CD8-positive, alpha-beta memory T cell (primary cell): ENCODE data around the gene PLEKHM1. TPM values are rescaled to one million over a fixed set of nuclear protein-coding genes. Genes with fewer than 3 reads are reported as not detected.

Experiments
- CTCF ChIA-PET: fragments of 350-600 bp; sonication (Branson Sonifier 250); formaldehyde crosslinking; loops from one replicate; lab custom pipeline; 2021; ENCODE audit warnings: antibody characterized with exemption; lab: Charles Lee
- POLR2A ChIA-PET: fragments of 350-600 bp; sonication (Branson Sonifier 250); formaldehyde crosslinking; loops from one replicate; lab custom pipeline; 2021; ENCODE audit warnings: antibody characterized with exemption; lab: Charles Lee
- DNase-seq, 5 donors: peaks; one replicate each; pipeline versions ENCODE4 v3.0.0 to v3.0.0-alpha.2; 2020 to 2022; ENCODE audit warnings: mixed read lengths in 1 of 5
- H3K27ac ChIP-seq: one replicate; pipeline ENCODE4 v1.7.0; 2013; ENCODE audit warnings: low read depth, mild to moderate bottlenecking, low read length, moderate library complexity
- H3K27me3 ChIP-seq: 2 replicates; pipeline ENCODE4 v1.7.0; 2013; ENCODE audit warnings: low read length, mild to moderate bottlenecking; ENCODE audit not compliant: insufficient read depth, poor library complexity, severe bottlenecking
- H3K36me3 ChIP-seq: 2 replicates; pipeline ENCODE4 v1.7.0; 2013; ENCODE audit warnings: mild to moderate bottlenecking, low read length, moderate library complexity; ENCODE audit not compliant: insufficient read depth
- H3K4me1 ChIP-seq: 2 replicates; pipeline ENCODE4 v1.7.0; 2013; ENCODE audit warnings: mild to moderate bottlenecking, low read length, moderate library complexity; ENCODE audit not compliant: insufficient read depth
- H3K4me3 ChIP-seq: 2 replicates; pipeline ENCODE4 v1.7.0; 2013; ENCODE audit warnings: mild to moderate bottlenecking, low read length
- H3K9me3 ChIP-seq: 2 replicates; pipeline ENCODE4 v1.7.0; 2013; ENCODE audit warnings: mild to moderate bottlenecking, low read length
- H3K27ac Mint-ChIP-seq, 8 donors: one replicate each; pipeline ENCODE4 v1.8.0; 2020 to 2021; ENCODE audit warnings: mixed read lengths in 8 of 8, mild to moderate bottlenecking in 6 of 8, inconsistent platforms in 3 of 8, moderate library complexity in 3 of 8
- H3K27me3 Mint-ChIP-seq, 2 donors: one replicate each; pipeline ENCODE4 v1.8.0; 2020 to 2021; ENCODE audit warnings: mixed read lengths in 2 of 2, mild to moderate bottlenecking in 1 of 2, moderate library complexity in 1 of 2
- H3K36me3 Mint-ChIP-seq, 3 donors: one replicate each; pipeline ENCODE4 v1.8.0; 2020 to 2021; ENCODE audit warnings: mixed read lengths in 3 of 3, inconsistent platforms in 1 of 3, mild to moderate bottlenecking in 1 of 3
- H3K4me1 Mint-ChIP-seq, 3 donors: one replicate each; pipeline ENCODE4 v1.8.0; 2020 to 2021; ENCODE audit warnings: mixed read lengths in 3 of 3, inconsistent platforms in 1 of 3, mild to moderate bottlenecking in 1 of 3
- H3K4me3 Mint-ChIP-seq, 7 donors: one replicate each; pipeline ENCODE4 v1.8.0; 2020 to 2021; ENCODE audit warnings: mixed read lengths in 7 of 7, mild to moderate bottlenecking in 6 of 7, moderate library complexity in 4 of 7, inconsistent platforms in 2 of 7
- H3K9me3 Mint-ChIP-seq, 5 donors: one replicate each; pipeline ENCODE4 v1.8.0; 2020 to 2022; ENCODE audit warnings: mixed read lengths in 5 of 5, mild to moderate bottlenecking in 3 of 5, moderate library complexity in 2 of 5, inconsistent platforms in 1 of 5
- polyA plus RNA-seq: library from polyadenylated mRNA; unstranded; fragments of 300-500 nt; fragmentation: Illumina TruSeq; gene quantifications from one replicate; pipeline ENCODE4 v1.2.3, GENCODE V29; 2021
- total RNA-seq, 2 experiments: library from RNA; stranded (reverse); gene quantifications; one replicate each; pipeline ENCODE4 v1.2.3, GENCODE V29; 2021

PLEKHM1 gene
- total and polyA plus RNA-seq, 3 experiments from 2014 or later, result 17.3 to 32.4 (median 32.0) TPM

- Mint-ChIP-seq H3K4me3 (no peak overlapping the region), H3K27me3 (no peaks in the 10 kb centered on the region), H3K4me1 (no peaks in the 10 kb centered on the region), H3K27ac (peak overlapping the region in 1 of 8 donors; percentile 79), H3K36me3 (peaks cover 4 to 51% (median 11%) of the 10 kb centered on the region in 3 donors), H3K9me3 (no peaks in the 10 kb centered on the region)
- no peak for DNase-seq
- no peaks in the 10 kb centered on the region for H3K27me3 ChIP-seq
- H3K4me3 ChIP-seq, result no peak overlapping the region
- no peaks in the 10 kb centered on the region for H3K9me3 ChIP-seq
- POLR2A ChIA-PET, result no interaction called here
- H3K27ac ChIP-seq, result peak overlapping the region; percentile 24
- CTCF ChIA-PET, result interaction anchor here (0.9 to 1.1 kb wide), 2 partner anchors 14 to 117 kb away, joined by 3 to 4 read pairs; no protein-coding TSS in a partner anchor
- no peaks in the 10 kb centered on the region for H3K4me1 ChIP-seq
- H3K36me3 ChIP-seq, result peaks cover 26% of the 10 kb centered on the region
Observed at GRCh38 chr17:45394564-45394912, 96.0 kb downstream of the PLEKHM1 start.

DNA sequence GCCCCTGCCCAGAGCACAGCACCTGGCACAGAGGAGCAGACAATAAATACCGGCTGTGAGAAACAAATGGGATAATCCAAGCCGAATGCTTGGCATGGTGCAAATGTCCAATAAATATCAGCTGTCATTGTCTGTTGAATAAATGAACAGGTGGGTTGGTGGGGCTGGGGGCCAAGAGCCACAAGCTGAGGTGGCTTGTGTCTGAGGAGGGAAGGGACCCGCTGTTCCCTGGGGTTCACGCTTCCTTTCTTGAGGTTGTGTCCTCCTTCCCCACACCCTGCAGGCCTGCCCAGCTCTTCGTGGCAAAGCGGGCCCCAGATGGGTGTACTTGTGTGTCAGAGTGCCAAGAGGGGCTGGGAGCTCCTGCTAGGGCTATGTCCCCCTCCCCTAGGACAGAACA is 96.4 kb downstream of the PLEKHM1 start:
- H3K9me3 Mint-ChIP-seq, result no peaks in the 10 kb centered on the region
- peak overlapping the region in 2 of 8 donors; percentile 36 to 79 for H3K27ac Mint-ChIP-seq
- ChIA-PET POLR2A (no interaction called here), CTCF (interaction anchor here (0.9 to 1.8 kb wide), 2 partner anchors 15 to 176 kb away, joined by 4 to 5 read pairs; no protein-coding TSS in a partner anchor)
- no peak overlapping the region for H3K27ac ChIP-seq
- DNase-seq, result no peak
- H3K36me3 ChIP-seq, result peaks cover 26% of the 10 kb centered on the region
- no peaks in the 10 kb centered on the region for H3K4me1 Mint-ChIP-seq
- no peak overlapping the region for H3K4me3 ChIP-seq
- no peaks in the 10 kb centered on the region for H3K9me3 ChIP-seq
- peaks cover 0 to under 1% of the 10 kb centered on the region in 2 donors for H3K27me3 Mint-ChIP-seq
- H3K4me3 Mint-ChIP-seq, result no peak overlapping the region
- H3K4me1 ChIP-seq, result peaks cover under 1% of the 10 kb centered on the region
- peaks cover 4 to 46% (median 11%) of the 10 kb centered on the region in 3 donors for H3K36me3 Mint-ChIP-seq
- no peaks in the 10 kb centered on the region for H3K27me3 ChIP-seq

- no peak for DNase-seq
- no peaks in the 10 kb centered on the region for H3K9me3 Mint-ChIP-seq
- H3K27me3 Mint-ChIP-seq, result peaks cover under 1 to 7% of the 10 kb centered on the region in 2 donors
- Histone ChIP-seq H3K27ac (no peak overlapping the region), H3K27me3 (no peaks in the 10 kb centered on the region), H3K4me3 (no peak overlapping the region), H3K4me1 (peaks cover 6% of the 10 kb centered on the region), H3K36me3 (peaks cover 22% of the 10 kb centered on the region), H3K9me3 (no peaks in the 10 kb centered on the region)
- CTCF ChIA-PET, result interaction anchor here (1.3 to 1.8 kb wide), 2 partner anchors 101 to 175 kb away, joined by 3 to 5 read pairs; no protein-coding TSS in a partner anchor
- no peak overlapping the region for H3K4me3 Mint-ChIP-seq
- peak overlapping the region in 5 of 8 donors; percentile 24 to 75 (median 51) for H3K27ac Mint-ChIP-seq
- peaks cover 4 to 40% (median 7%) of the 10 kb centered on the region in 3 donors for H3K36me3 Mint-ChIP-seq
- POLR2A ChIA-PET, result no interaction called here
- no peaks in the 10 kb centered on the region for H3K4me1 Mint-ChIP-seq
Observed at GRCh38 chr17:45393411-45393810, 97.1 kb downstream of the PLEKHM1 start.

GRCh38 chr17:45391918-45392317 is 98.6 kb downstream of the PLEKHM1 start:
- Mint-ChIP-seq H3K4me3 (no peak overlapping the region), H3K4me1 (no peaks in the 10 kb centered on the region), H3K36me3 (peaks cover 3 to 27% (median 4%) of the 10 kb centered on the region in 3 donors), H3K9me3 (no peaks in the 10 kb centered on the region), H3K27me3 (peaks cover 6 to 17% of the 10 kb centered on the region in 2 donors), H3K27ac (peak overlapping the region in 3 of 8 donors; percentile 12 to 88 (median 62))
- Histone ChIP-seq H3K4me3 (no peak overlapping the region), H3K27me3 (no peaks in the 10 kb centered on the region), H3K9me3 (no peaks in the 10 kb centered on the region), H3K27ac (no peak overlapping the region), H3K36me3 (peaks cover 12% of the 10 kb centered on the region), H3K4me1 (peaks cover 6% of the 10 kb centered on the region)
- ChIA-PET CTCF (interaction anchor here (0.7 to 1.4 kb wide), 4 partner anchors 112 to 257 kb away, joined by 3 to 4 read pairs (median 4); partner anchors contain the start of gene ACBD4), POLR2A (no interaction called here)
- no peak for DNase-seq

DNA sequence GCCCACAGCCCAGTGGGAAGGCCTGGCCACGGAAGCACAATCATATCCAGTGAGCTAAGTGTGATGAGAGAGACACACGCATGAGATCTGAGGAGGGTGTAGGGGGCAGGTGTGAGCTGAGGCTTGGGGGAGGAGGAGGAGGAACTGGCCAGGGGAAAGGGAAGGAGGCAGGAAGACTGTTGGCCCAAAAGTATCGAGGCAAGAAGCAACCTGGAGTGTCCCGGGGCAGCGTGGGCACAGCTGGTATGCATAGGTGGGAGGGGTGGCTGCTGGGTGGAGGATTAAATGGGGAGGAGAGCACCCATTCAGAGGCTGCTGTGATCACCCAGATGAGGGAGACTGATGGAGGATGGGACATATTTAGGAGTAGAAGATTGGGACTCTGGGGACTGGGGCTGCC is 99.2 kb downstream of the PLEKHM1 start:
- DNase-seq, result no peak
- POLR2A ChIA-PET, result no interaction called here
- CTCF ChIA-PET, result interaction anchor here (0.7 to 1.4 kb wide), 4 partner anchors 111 to 256 kb away, joined by 3 to 4 read pairs (median 4); partner anchors contain the start of gene ACBD4
- H3K4me1 Mint-ChIP-seq, result no peaks in the 10 kb centered on the region
- Histone ChIP-seq H3K36me3 (peaks cover 11% of the 10 kb centered on the region), H3K27me3 (no peaks in the 10 kb centered on the region), H3K4me3 (no peak overlapping the region), H3K9me3 (no peaks in the 10 kb centered on the region), H3K27ac (no peak overlapping the region), H3K4me1 (peaks cover 6% of the 10 kb centered on the region)
- H3K27ac Mint-ChIP-seq, result peak overlapping the region in 3 of 8 donors; percentile 12 to 62 (median 23)
- H3K36me3 Mint-ChIP-seq, result peaks cover 3 to 25% (median 4%) of the 10 kb centered on the region in 3 donors
- peaks cover 6 to 17% of the 10 kb centered on the region in 2 donors for H3K27me3 Mint-ChIP-seq
- no peak overlapping the region for H3K4me3 Mint-ChIP-seq
- H3K9me3 Mint-ChIP-seq, result no peaks in the 10 kb centered on the region

DNA sequence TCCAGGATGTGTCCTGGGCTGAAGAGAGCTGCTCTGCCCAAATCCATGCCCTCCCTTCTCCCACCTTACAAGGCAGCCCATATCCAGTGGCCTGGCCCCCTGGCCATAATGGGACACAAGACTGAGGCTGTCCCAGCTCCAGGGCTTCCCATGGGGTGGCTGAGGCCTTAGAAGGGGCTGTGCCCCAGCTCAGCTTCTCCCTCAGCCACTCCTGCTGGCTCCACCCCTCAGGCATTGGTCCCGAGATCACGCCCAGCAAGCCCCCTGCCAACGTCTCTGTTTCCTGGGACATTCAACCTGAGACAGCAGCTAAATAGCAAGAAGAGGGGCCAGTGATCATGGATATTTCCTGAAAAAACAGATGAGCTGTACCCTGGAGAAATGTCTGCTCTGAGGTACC is 101.2 kb downstream of the PLEKHM1 start:
- Mint-ChIP-seq H3K27ac (peak overlapping the region in 1 of 8 donors; percentile 5), H3K36me3 (peaks cover 0 to 8% (median 4%) of the 10 kb centered on the region in 3 donors), H3K4me1 (peaks cover 0 to 3% (median 2%) of the 10 kb centered on the region in 3 donors), H3K4me3 (no peak overlapping the region), H3K9me3 (no peaks in the 10 kb centered on the region), H3K27me3 (peaks cover 6 to 17% of the 10 kb centered on the region in 2 donors)
- ChIA-PET POLR2A (interaction anchor here (1.0 kb wide), 1 partner anchor 141 kb away, joined by 7 read pairs; no protein-coding TSS in a partner anchor), CTCF (interaction anchor here (0.8 to 7.3 kb wide), 5 partner anchors 71 to 169 kb away, joined by 3 to 79 read pairs (median 5); partner anchors contain the start of genes FMNL1 and MAP3K14)
- H3K27me3 ChIP-seq, result no peaks in the 10 kb centered on the region
- no peak overlapping the region for H3K27ac ChIP-seq
- peaks cover 6% of the 10 kb centered on the region for H3K4me1 ChIP-seq
- H3K9me3 ChIP-seq, result no peaks in the 10 kb centered on the region
- H3K36me3 ChIP-seq, result peaks cover 2% of the 10 kb centered on the region
- no peak for DNase-seq
- H3K4me3 ChIP-seq, result no peak overlapping the region

- no peaks in the 10 kb centered on the region for H3K36me3 ChIP-seq
- no peaks in the 10 kb centered on the region for H3K27me3 ChIP-seq
- peaks cover 6% of the 10 kb centered on the region for H3K4me1 ChIP-seq
- H3K27me3 Mint-ChIP-seq, result peaks cover 8 to 17% of the 10 kb centered on the region in 2 donors
- peak overlapping the region in 1 of 8 donors; percentile 7 for H3K27ac Mint-ChIP-seq
- POLR2A ChIA-PET, result no interaction called here
- CTCF ChIA-PET, result interaction anchor here (1.0 to 7.3 kb wide), 7 partner anchors 72 to 191 kb away, joined by 3 to 79 read pairs (median 6); partner anchors contain the start of genes FMNL1 and MAP3K14
- no peak overlapping the region for H3K4me3 Mint-ChIP-seq
- no peak overlapping the region for H3K4me3 ChIP-seq
- H3K9me3 ChIP-seq, result no peaks in the 10 kb centered on the region
- DNase-seq, result no peak
- no peak overlapping the region for H3K27ac ChIP-seq
- peaks cover 0 to 4% (median 3%) of the 10 kb centered on the region in 3 donors for H3K36me3 Mint-ChIP-seq
- no peaks in the 10 kb centered on the region for H3K9me3 Mint-ChIP-seq
- H3K4me1 Mint-ChIP-seq, result peaks cover 0 to 3% (median 2%) of the 10 kb centered on the region in 3 donors
Observed at GRCh38 chr17:45388604-45389325, 101.8 kb downstream of the PLEKHM1 start.
